ENCODE results near the gene PPHLN1. TPM values are rescaled to one million over a fixed set of nuclear protein-coding genes. Genes with fewer than 3 reads are reported as not detected.
"Not testable (repeated sequence)": the region's sequence is repeated elsewhere in the genome, so short reads cannot be mapped to it uniquely, and the experiment has no call there.

The PPHLN1 gene
- total and polyA plus RNA-seq, 2 donors (not counting 1 experiment from before 2014, with no cell fraction given): 48.8 to 104 TPM

GRCh38 chr12:42349119-42350020, 23.4 kb downstream of the PPHLN1 start:
- H2AFZ ChIP-seq (ENCODE audit: insufficient read depth, low read depth, low read length, poor library complexity, severe bottlenecking); intact Hi-C loops (cut with micrococcal nuclease); H3K4me3 ChIP-seq (ENCODE audit: control extremely low read depth in 1 of 5, extremely low read depth in 1 of 5, insufficient read depth in 1 of 5, low read depth in 2 of 5, low read length in 4 of 5); H3K9me3 ChIP-seq (ENCODE audit: control extremely low read depth in 1 of 3, control insufficient read depth in 2 of 3, insufficient read depth in 1 of 3, low read length in 2 of 3); POLR2A ChIA-PET; H3K9me3 Mint-ChIP-seq (ENCODE audit: insufficient read depth); H3K27ac Mint-ChIP-seq; H3K27me3 ChIP-seq (replicated peaks in 1 of 4; ENCODE audit: control extremely low read depth in 1 of 4, control insufficient read depth in 3 of 4, insufficient read depth in 4 of 4, low read length in 3 of 4); H3K9ac ChIP-seq (ENCODE audit: low read length); H3K27me3 Mint-ChIP-seq; H3K4me3 Mint-ChIP-seq; H3K4me2 ChIP-seq (replicated peaks; ENCODE audit: low read depth, low read length, poor library complexity, severe bottlenecking); DNase-seq; H3K4me1 ChIP-seq (ENCODE audit: control insufficient read depth in 2 of 2, insufficient read depth in 2 of 2, low read length in 2 of 2); H3K27ac ChIP-seq (ENCODE audit: low read length in 2 of 2); ATAC-seq (ENCODE audit: low read depth): not testable (repeated sequence)
- CTCF ChIA-PET: interaction anchor here (2.9 kb wide), 1 partner anchor 18 kb away, joined by 8 read pairs; no protein-coding TSS in a partner anchor
- Histone ChIP-seq H3K36me3 (replicated peaks in 1 of 2; ENCODE audit: control extremely low read depth in 1 of 2, control insufficient read depth in 1 of 2, extremely low read depth in 1 of 2, insufficient read depth in 2 of 2, low read length in 1 of 2) (peaks cover 3 to 17% of the 10 kb centered on the region in 2 experiments), H4K20me1 (ENCODE audit: control insufficient read depth, insufficient read depth, low read length, poor library complexity, severe bottlenecking) (peaks cover 46% of the 10 kb centered on the region), H3K79me2 (ENCODE audit: control insufficient read depth, insufficient read depth, low read length) (peaks cover 66% of the 10 kb centered on the region)
- H3K4me1 Mint-ChIP-seq: peaks cover 18% of the 10 kb centered on the region
- WGBS (ENCODE audit: insufficient coverage): 98% methylated on average over 7 of the region's 16 CpGs

GRCh38 chr12:42350021-42350407, 24.0 kb downstream of the PPHLN1 start:
- intact Hi-C loops (cut with micrococcal nuclease); DNase-seq; H3K4me3 Mint-ChIP-seq; H3K4me3 ChIP-seq (ENCODE audit: control extremely low read depth in 1 of 5, extremely low read depth in 1 of 5, insufficient read depth in 1 of 5, low read depth in 2 of 5, low read length in 4 of 5); H3K9me3 Mint-ChIP-seq (ENCODE audit: insufficient read depth); H3K9me3 ChIP-seq (ENCODE audit: control extremely low read depth in 1 of 3, control insufficient read depth in 2 of 3, insufficient read depth in 1 of 3, low read length in 2 of 3); POLR2A ChIA-PET; H3K9ac ChIP-seq (ENCODE audit: low read length); H3K27me3 Mint-ChIP-seq; H3K27ac Mint-ChIP-seq; CTCF ChIA-PET; H3K27me3 ChIP-seq (replicated peaks in 1 of 4; ENCODE audit: control extremely low read depth in 1 of 4, control insufficient read depth in 3 of 4, insufficient read depth in 4 of 4, low read length in 3 of 4); H3K4me2 ChIP-seq (replicated peaks; ENCODE audit: low read depth, low read length, poor library complexity, severe bottlenecking); H2AFZ ChIP-seq (ENCODE audit: insufficient read depth, low read depth, low read length, poor library complexity, severe bottlenecking); H3K4me1 ChIP-seq (ENCODE audit: control insufficient read depth in 2 of 2, insufficient read depth in 2 of 2, low read length in 2 of 2); H3K27ac ChIP-seq (ENCODE audit: low read length in 2 of 2); ATAC-seq (ENCODE audit: low read depth): not testable (repeated sequence)
- peaks cover 65% of the 10 kb centered on the region for H3K79me2 ChIP-seq (ENCODE audit: control insufficient read depth, insufficient read depth, low read length)
- peaks cover 40% of the 10 kb centered on the region for H4K20me1 ChIP-seq (ENCODE audit: control insufficient read depth, insufficient read depth, low read length, poor library complexity, severe bottlenecking)
- 96% methylated on average over 20 of the region's 34 CpGs for WGBS (ENCODE audit: insufficient coverage)
- peaks cover 3 to 19% of the 10 kb centered on the region in 2 experiments for H3K36me3 ChIP-seq (replicated peaks in 1 of 2; ENCODE audit: control extremely low read depth in 1 of 2, control insufficient read depth in 1 of 2, extremely low read depth in 1 of 2, insufficient read depth in 2 of 2, low read length in 1 of 2)
- peaks cover 15% of the 10 kb centered on the region for H3K4me1 Mint-ChIP-seq

All from B cell (primary cell).